AG04450 (cell line): Measurements from ENCODE around the gene CD1D. TPM values are rescaled to one million over a fixed set of nuclear protein-coding genes. Genes with fewer than 3 reads are reported as not detected.
"Not testable (repeated sequence)": the region's sequence is repeated elsewhere in the genome, so short reads cannot be mapped to it uniquely, and the experiment has no call there.

Experiments
- CTCF ChIA-PET: fragments of 300-600, 350-600 bp; formaldehyde crosslinking; extraction: SDS; loops from one replicate; lab custom pipeline; 2022; ENCODE audit warnings: antibody characterized with exemption, inconsistent platforms; lab: Charles Lee
- POLR2A ChIA-PET: fragments of 350-600 bp; formaldehyde crosslinking; extraction: SDS; loops from one replicate; lab custom pipeline; 2021; ENCODE audit warnings: antibody characterized with exemption, inconsistent platforms; lab: Yijun Ruan, JAX
- DNase-seq: peaks from one replicate; pipeline ENCODE4 v3.0.0-alpha.2; 2011; ENCODE audit warnings: low read depth, low spot score
- H3K27ac ChIP-seq: one replicate; pipeline ENCODE4 v1.5.1; 2012; ENCODE audit warnings: low read depth, low read length, control low read depth
- H3K27me3 ChIP-seq: one replicate; pipeline ENCODE4 v1.6.0; 2012; ENCODE audit warnings: low read length; ENCODE audit not compliant: control insufficient read depth, insufficient read depth
- H3K4me3 ChIP-seq: 2 replicates; pipeline ENCODE4 v1.5.1; 2011; ENCODE audit warnings: mild to moderate bottlenecking, low read depth, low read length, control low read depth
- H3K9me3 ChIP-seq: 2 replicates; pipeline ENCODE4 v1.5.1; 2012; ENCODE audit warnings: low read length; ENCODE audit not compliant: control insufficient read depth, insufficient read depth
- CTCF ChIP-seq: IDR thresholded peaks from 2 replicates; pipeline ENCODE4 v1.5.1; 2011; ENCODE audit warnings: low read depth, low read length, control low read depth, inconsistent platforms
- polyA plus RNA-seq: library from polyadenylated mRNA; depleted of rRNA; stranded (reverse); fragments of >200 nt; gene quantifications from 2 replicates; pipeline ENCODE4 v1.2.3, GENCODE V29; 2011

Gene CD1D
- polyA plus RNA-seq, 1 experiment: not detected

GRCh38 chr1:158169105-158169504 is 11.6 kb upstream of the CD1D start:
- CTCF ChIA-PET: no interaction called here
- POLR2A ChIA-PET: no interaction called here
- Histone ChIP-seq H3K9me3 (no peaks in the 10 kb centered on the region), H3K27ac (no peak overlapping the region), H3K4me3 (no peak overlapping the region), H3K27me3 (peaks cover 3% of the 10 kb centered on the region)
- DNase-seq: no peak
- TF ChIP-seq CTCF: no peak

GRCh38 chr1:158175915-158176314 is 4.8 kb upstream of the CD1D start:
- H3K9me3 ChIP-seq, DNase-seq, POLR2A ChIA-PET, H3K27ac ChIP-seq, H3K4me3 ChIP-seq, CTCF ChIA-PET: not testable (repeated sequence)
- H3K27me3 ChIP-seq: peaks cover 22% of the 10 kb centered on the region

- ChIA-PET CTCF (no interaction called here), POLR2A (no interaction called here)
- TF ChIP-seq CTCF: no peak
- H3K27ac ChIP-seq: no peak overlapping the region
- H3K27me3 ChIP-seq: peaks cover 27% of the 10 kb centered on the region
- DNase-seq: no peak
- H3K9me3 ChIP-seq: no peaks in the 10 kb centered on the region; the same call in 1 of the 2 replicates
- no peak overlapping the region for H3K4me3 ChIP-seq
Measured at GRCh38 chr1:158176399-158176798, 4.3 kb upstream of the CD1D start.

- H3K9me3 ChIP-seq, DNase-seq, POLR2A ChIA-PET, CTCF ChIA-PET, H3K27ac ChIP-seq: not testable (repeated sequence)
- Histone ChIP-seq H3K4me3 (peak overlapping the region; percentile 52), H3K27me3 (peaks cover 33% of the 10 kb centered on the region)
Measured at GRCh38 chr1:158176849-158177699, 3.6 kb upstream of the CD1D start.

GRCh38 chr1:158177700-158178450 is 2.8 kb upstream of the CD1D start:
- ChIA-PET POLR2A (no interaction called here), CTCF (interaction anchor here (0.6 kb wide), 1 partner anchor 12 kb away, joined by 3 read pairs; no protein-coding TSS in a partner anchor)
- H3K27me3 ChIP-seq: peaks cover 34% of the 10 kb centered on the region
- no peak for DNase-seq
- TF ChIP-seq CTCF: no peak
- no peaks in the 10 kb centered on the region; the same call in 1 of the 2 replicates for H3K9me3 ChIP-seq
- H3K4me3 ChIP-seq: peak overlapping the region; percentile 52
- no peak overlapping the region for H3K27ac ChIP-seq
